MCF 10A (cell line): ENCODE data around the gene BNIPL. TPM values are rescaled to one million over a fixed set of nuclear protein-coding genes. Genes with fewer than 3 reads are reported as not detected.

Experiments used
- BruUV-seq: library from RNA; stranded (reverse); fragments of 400-500 nt; replicated peaks from 2 replicates; lab custom pipeline; 2021; lab: Mats Ljungman, UMichigan
- CTCF ChIA-PET: fragments of 300-600 bp; sonication (Branson Sonifier 250); formaldehyde crosslinking; extraction: SDS; loops from one replicate; lab custom pipeline; 2021; ENCODE audit warnings: antibody characterized with exemption, inconsistent platforms; lab: Yijun Ruan, JAX
- POLR2A ChIA-PET: fragments of 300-600, 350-650 bp; sonication (Branson Sonifier 250); formaldehyde crosslinking; extraction: SDS; loops from one replicate; lab custom pipeline; 2020; ENCODE audit warnings: antibody characterized with exemption, inconsistent platforms; lab: Yijun Ruan, JAX
- DNase-seq: peaks from one replicate; pipeline ENCODE4 v3.0.0-alpha.2; 2018; ENCODE audit not compliant: unreplicated experiment
- H3K27ac Mint-ChIP-seq: one replicate; pipeline ENCODE4 v1.8.0; 2022; ENCODE audit warnings: mild to moderate bottlenecking, low read depth, mixed read lengths; ENCODE audit not compliant: unreplicated experiment
- H3K27me3 Mint-ChIP-seq: one replicate; pipeline ENCODE4 v1.8.0; 2022; ENCODE audit warnings: mixed read lengths; ENCODE audit not compliant: insufficient read depth, unreplicated experiment
- H3K36me3 Mint-ChIP-seq: one replicate; pipeline ENCODE4 v1.8.0; 2022; ENCODE audit warnings: mild to moderate bottlenecking, moderate library complexity, mixed read lengths; ENCODE audit not compliant: insufficient read depth, unreplicated experiment
- H3K4me1 Mint-ChIP-seq: one replicate; pipeline ENCODE4 v1.8.0; 2022; ENCODE audit warnings: mixed read lengths; ENCODE audit not compliant: insufficient read depth, unreplicated experiment
- H3K4me3 Mint-ChIP-seq: one replicate; pipeline ENCODE4 v1.8.0; 2022; ENCODE audit warnings: mild to moderate bottlenecking, moderate library complexity, mixed read lengths; ENCODE audit not compliant: unreplicated experiment
- H3K9me3 Mint-ChIP-seq: one replicate; pipeline ENCODE4 v1.8.0; 2022; ENCODE audit warnings: mixed read lengths; ENCODE audit not compliant: unreplicated experiment
- CTCF ChIP-seq: fragments of 200-600 bp; IDR thresholded peaks from one replicate; pipeline ENCODE4 v1.8.0; 2022; ENCODE audit warnings: antibody characterized with exemption, mild to moderate bottlenecking; ENCODE audit not compliant: unreplicated experiment
- intact Hi-C: fragments of 100-400 bp; cut with micrococcal nuclease; formaldehyde crosslinking; loops from 2 replicates; pipeline ENCODE4 v1.14.1; 2022
- total RNA-seq: library from RNA; stranded (reverse); gene quantifications from 2 replicates; pipeline ENCODE4 v1.2.3, GENCODE V29; 2022

BNIPL gene
- total RNA-seq, 1 experiment from 2014 or later, result 1.2 TPM

GRCh38 chr1:151059109-151060006 lies 23.0 kb downstream of the BNIPL start, which contains the start of gene CDC42SE1:
Gene CDC42SE1, minus strand, starts transcription at chr1:151059622. Its CDS starts 3,892 bp downstream, at chr1:151055730.
- intact Hi-C loops, result loop anchor here (1.0 to 5.0 kb wide), 4 partner anchors 12 to 497 kb away; partner anchors contain the start of genes MINDY1 and PRUNE1
- H3K9me3 Mint-ChIP-seq, result no peaks in the 10 kb centered on the region
- peak; percentile 85 for DNase-seq
- TSS peak; percentile 46 for BruUV-seq
- ChIA-PET CTCF (interaction anchor here (0.5 to 3.0 kb wide), 23 partner anchors 8 to 1112 kb away, joined by 3 to 18 read pairs (median 4); partner anchors contain the start of genes C1orf56, CTSK, GABPB2 and MINDY1), POLR2A (interaction anchor here (0.6 to 9.4 kb wide), 20 partner anchors 8 to 738 kb away, joined by 3 to 90 read pairs (median 4); partner anchors contain the start of genes BNIPL, C1orf56, GABPB2 and MINDY1)
- peaks cover 29% of the 10 kb centered on the region for H3K36me3 Mint-ChIP-seq
- H3K4me3 Mint-ChIP-seq, result peak within 1 kb of the TSS; percentile 82
- H3K27me3 Mint-ChIP-seq, result no peaks in the 10 kb centered on the region
- H3K4me1 Mint-ChIP-seq, result peaks cover 61% of the 10 kb centered on the region
- H3K27ac Mint-ChIP-seq, result peak within 1 kb of the TSS; percentile 92
- TF ChIP-seq CTCF, result peak; percentile 91

GRCh38 chr1:151060007-151060656 lies 23.7 kb downstream of the BNIPL start, which contains the start of gene MLLT11:
Gene MLLT11, plus strand, starts transcription at chr1:151060397. Its CDS starts 6,828 bp downstream, at chr1:151067225.
- H3K9me3 Mint-ChIP-seq, result no peaks in the 10 kb centered on the region
- intact Hi-C loops, result loop anchor here (5.0 kb wide), 1 partner anchor 498 kb away; no protein-coding TSS in a partner anchor
- ChIA-PET POLR2A (interaction anchor here (0.6 to 9.4 kb wide), 13 partner anchors 11 to 739 kb away, joined by 3 to 90 read pairs (median 5); partner anchors contain the start of genes BNIPL, C1orf56, GABPB2 and MINDY1), CTCF (interaction anchor here (0.5 to 3.0 kb wide), 15 partner anchors 10 to 1112 kb away, joined by 3 to 18 read pairs (median 3); partner anchors contain the start of genes CTSK, GABPB2 and MINDY1)
- BruUV-seq, result TSS peak; percentile 19
- H3K4me1 Mint-ChIP-seq, result peaks cover 57% of the 10 kb centered on the region
- peak within 1 kb of the TSS; percentile 92 for H3K27ac Mint-ChIP-seq
- H3K27me3 Mint-ChIP-seq, result no peaks in the 10 kb centered on the region
- no peak for TF ChIP-seq CTCF
- peaks cover 25% of the 10 kb centered on the region for H3K36me3 Mint-ChIP-seq
- peak within 1 kb of the TSS; percentile 82 for H3K4me3 Mint-ChIP-seq
- DNase-seq, result peak; percentile 61

- POLR2A ChIA-PET, result interaction anchor here (0.6 to 9.4 kb wide), 9 partner anchors 11 to 479 kb away, joined by 3 to 90 read pairs (median 4); partner anchors contain the start of genes C1orf56, GABPB2, MINDY1 and PIP5K1A
- CTCF ChIA-PET, result interaction anchor here (0.6 to 3.0 kb wide), 12 partner anchors 9 to 196 kb away, joined by 3 to 18 read pairs (median 4); partner anchors contain the start of genes GABPB2 and MINDY1
- intact Hi-C loops, result loop anchor here (5.0 kb wide), 1 partner anchor 499 kb away; no protein-coding TSS in a partner anchor
- no peak for TF ChIP-seq CTCF
- Mint-ChIP-seq H3K36me3 (peaks cover 18% of the 10 kb centered on the region), H3K4me3 (peak overlapping the region; percentile 82), H3K27ac (no peak overlapping the region), H3K9me3 (no peaks in the 10 kb centered on the region), H3K4me1 (peaks cover 50% of the 10 kb centered on the region), H3K27me3 (no peaks in the 10 kb centered on the region)
- no peak for DNase-seq
- no TSS peak for BruUV-seq
Measured at GRCh38 chr1:151060657-151061421, 24.5 kb downstream of the BNIPL start.
